Measurements from ENCODE around the gene ACADSB.

The ACADSB gene

DNA sequence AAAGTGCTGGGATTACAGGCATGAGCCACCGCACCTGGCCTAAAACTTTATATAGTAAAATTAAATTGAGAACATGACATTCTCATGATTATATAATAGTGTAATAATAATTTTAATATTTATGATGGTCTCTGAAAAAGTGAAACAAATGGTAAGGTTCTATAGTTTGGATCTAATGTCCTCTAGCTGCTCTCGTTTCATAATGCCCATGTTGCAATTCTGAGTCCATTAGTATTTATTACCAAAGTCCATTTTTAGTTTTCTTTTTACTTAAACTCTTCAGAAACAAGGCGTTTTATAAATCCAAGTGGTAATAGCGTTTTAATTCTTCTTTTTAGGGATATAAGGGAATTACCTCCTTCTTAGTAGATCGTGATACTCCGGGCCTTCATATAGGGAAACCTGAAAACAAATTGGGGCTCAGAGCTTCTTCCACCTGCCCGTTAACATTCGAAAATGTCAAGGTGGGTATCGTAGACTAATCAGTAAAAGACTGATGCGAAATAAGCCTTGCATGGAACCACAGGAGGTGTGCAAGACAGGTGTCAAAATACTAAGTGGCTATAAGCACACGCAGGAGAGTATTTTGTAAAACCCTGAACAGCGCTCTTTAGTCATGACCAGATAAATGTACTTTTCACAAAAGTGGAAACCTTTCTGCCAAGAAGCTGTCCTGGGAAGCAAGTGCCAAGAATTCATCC is 34.1 kb downstream of the ACADSB start:
- FAIRE-seq, result no peak

DNA sequence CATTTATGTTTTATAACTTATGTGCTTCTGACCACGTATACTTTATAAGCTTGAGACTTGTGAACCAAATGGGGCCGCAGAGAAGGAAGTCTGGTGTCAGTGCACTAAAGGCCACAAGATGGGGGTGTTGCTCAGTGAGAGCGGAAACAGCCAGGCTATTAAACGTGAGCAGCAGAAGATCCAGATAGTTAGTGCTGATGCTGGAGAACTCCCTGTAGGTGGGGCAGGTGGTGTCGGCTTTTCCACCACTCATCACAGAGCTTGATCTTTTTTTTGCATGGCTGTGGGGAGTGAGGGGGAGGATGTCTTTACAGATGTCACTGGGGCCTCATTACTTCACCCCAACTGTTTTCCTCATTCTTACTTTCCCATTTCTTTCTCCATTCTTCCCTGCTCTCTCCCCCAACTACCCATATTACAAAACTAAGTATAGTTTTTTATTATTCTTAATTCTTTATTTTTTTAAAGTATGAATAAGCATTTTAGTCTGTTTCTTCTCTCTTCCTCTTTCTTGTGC is 34.7 kb downstream of the ACADSB start:
- FAIRE-seq, result no peak

DNA sequence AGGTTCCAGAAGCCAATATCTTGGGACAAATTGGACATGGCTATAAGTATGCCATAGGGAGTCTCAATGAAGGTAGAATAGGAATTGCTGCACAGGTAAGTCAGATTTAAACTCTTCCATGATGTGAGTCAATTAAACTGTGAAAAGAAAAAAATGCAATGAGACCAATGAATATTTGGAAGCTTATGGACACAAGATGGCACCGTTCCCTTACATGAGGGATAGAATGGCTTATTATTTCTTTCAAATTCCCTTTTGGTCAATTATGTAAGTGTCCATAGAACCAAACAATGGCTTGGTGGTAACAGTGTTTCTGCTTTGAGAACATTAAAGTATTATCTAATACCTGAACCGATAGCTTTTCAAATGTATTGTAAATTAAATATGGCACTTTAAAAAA is 35.6 kb downstream of the ACADSB start:
- FAIRE-seq, result no peak

DNA sequence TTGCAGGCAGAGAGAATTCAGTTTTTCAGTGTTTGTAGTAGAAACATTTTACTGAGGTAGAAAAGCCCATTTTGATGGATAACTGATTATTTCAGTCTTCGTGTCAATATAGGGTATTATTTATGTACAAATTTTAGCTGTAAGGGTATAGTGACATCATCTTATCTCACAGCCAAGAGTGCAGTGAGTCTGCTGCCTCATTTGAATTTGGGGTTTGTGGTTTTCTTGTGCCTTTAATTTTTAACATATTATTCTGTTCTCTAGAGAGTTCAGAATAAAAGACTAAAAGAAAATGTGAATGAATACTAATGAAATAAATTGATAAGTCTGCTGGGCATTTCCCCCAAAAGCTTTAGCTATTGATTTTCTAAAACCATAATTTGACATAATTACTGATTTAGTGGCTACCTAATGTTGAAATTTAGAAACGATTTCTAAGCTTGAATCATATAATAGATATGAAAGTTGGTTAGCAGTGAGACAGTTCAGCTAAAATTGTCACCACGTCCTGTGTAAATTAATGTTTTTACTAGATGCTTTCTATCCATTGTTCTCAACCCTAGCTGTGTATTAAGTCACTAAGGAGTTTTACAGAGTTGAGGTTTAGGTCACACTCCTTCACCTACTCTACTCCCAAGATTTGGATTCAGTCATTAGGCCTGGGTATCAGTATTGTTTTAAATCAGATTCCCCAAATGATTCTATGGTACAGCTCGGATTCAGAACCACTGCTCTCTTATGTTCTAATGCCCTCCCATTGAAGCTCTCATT is 37.3 kb downstream of the ACADSB start:
- FAIRE-seq, result no peak

DNA sequence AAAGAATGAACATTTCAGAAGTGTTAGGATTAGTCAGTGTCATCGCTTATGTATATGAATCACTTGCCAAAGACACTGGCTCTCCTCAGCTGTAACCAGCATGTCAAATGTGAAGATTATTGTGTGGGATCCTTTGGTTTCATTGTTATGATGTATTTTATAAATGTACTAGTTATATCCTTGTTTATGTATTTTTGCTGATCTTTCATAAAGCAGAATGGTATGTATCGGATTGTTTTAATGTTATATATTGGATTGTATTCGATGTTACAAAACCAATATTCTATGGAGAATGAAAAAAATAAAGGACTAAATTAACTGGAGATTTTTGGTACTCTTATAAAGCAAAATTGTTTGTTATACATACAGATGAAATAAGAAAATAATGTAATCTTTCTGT is 49.2 kb downstream of the ACADSB start:
- FAIRE-seq, result no peak

DNA sequence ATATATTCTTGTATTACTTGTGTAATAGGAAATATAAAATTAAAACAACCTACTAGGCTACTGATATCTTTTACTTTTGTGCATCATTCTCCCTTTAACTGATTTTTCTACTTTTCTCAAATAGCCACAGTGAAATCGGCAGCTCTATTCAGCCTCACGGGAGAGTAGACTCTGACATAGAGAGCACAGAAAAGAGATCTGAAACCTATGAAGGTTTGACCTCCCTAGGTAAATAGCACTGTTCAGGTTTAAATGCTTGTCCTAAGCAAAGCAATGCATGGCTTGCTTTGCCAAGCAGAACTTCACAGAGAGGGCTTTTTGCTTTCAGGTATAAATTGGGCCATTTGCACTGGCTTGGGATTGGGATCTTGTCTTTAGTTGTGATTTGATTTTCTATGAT is 53.1 kb downstream of the ACADSB start:
- FAIRE-seq, result no peak

DNA sequence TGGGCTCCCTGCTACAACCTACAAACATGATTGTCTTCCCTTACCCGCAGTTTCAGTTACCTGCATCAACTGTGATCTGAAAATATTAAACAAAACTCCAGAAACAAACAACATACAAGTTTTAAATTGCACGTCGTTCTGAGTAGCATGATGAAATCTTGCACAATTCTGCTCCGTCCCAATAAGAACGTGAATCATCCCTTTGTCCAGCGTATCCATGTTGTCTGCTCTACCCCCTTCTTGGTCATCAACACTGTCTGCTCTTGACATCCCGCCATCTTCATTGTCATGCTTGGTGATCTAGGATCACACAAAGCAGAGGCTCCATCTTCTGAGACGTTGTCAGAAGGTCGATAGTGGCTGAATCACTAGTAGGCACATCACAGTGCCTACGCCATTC is 53.9 kb downstream of the ACADSB start:
- no peak for FAIRE-seq

DNA sequence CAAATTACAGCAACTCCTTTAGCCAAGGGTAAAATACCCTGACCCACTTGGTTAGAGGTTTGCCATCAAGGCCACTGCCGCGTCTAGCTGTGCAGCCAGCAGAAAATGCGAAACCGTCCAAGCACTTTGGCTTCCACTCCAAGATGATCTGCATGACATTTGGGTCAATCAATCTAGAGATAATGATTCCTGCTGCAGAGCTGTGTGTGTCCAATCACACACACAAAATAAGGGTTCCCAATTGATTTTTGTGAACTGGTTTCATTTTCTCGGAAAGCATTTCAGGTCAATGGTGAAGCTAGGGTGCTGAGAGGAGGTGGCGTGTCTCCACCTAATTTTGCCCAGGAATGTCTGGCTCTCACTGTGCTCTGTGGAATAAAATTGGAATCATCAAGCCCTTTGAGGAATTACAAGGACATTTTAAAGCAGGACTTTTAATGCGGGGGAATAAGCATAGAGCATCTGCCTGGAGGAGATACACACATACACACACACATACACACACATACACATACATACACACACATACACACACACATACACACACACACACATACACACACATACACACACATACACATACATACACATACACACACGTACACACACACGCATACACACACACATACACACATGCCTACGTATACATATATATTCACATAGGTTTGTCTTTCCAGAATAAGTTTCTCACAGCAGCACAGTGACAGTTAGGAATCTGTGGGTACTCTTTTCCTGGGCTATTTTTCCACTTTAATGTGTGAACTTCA is 59.5 kb downstream of the ACADSB start:
- no peak for FAIRE-seq

DNA sequence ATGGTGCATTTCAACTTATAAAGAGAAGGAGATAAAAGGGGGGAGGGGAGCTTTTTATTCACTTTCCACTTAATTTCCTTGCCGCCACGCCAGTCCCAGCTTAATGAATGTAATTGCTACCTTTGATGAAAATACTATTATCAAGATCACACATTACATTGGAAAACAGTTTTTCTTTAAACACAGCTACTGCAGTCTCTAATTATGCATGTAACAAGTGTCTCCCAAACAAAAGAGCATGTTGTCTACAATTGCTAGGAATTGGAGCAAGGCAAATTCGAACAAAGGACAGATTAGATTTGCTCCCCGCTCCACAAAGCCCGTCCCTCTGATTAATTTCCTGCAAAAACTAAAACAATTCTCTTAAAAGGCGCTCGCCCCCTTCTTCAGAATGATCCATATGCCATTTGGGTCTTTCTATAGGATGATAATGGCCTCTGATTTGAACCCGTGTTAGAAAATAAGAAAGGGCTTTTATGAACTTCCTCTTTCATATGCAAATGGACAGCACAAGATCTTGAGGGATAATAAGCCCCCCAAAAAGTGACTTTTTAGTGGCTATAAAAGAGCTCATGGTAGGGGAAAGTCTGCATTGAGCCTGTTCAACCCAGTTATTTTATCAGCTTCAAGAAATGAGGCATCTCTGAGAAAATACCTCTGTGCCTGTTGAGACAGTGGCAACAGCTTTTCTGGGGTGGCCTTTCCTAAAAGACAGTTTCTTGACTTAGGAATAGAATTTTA is 60.6 kb downstream of the ACADSB start:
- no peak for FAIRE-seq

DNA sequence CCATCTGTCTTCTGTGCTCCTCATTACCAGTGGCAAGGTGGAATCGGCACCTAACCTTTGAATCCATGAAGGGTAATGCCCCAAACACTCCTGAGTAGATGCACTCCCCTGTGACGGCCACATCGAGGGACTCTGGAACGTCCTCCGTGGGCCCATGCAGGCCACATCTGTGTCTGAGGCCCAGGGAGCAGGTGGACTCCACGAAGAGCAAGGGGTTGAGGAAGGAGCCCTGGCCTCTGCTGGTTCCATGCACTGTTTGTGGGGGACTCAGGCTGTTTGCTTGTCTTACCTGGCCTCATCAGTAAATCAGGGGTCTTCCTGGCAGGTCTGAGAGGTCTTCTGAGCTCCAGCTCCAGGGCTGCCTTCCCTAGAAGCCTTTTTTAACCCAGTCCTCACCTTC is 64.4 kb downstream of the ACADSB start:
- FAIRE-seq, result no peak

DNA sequence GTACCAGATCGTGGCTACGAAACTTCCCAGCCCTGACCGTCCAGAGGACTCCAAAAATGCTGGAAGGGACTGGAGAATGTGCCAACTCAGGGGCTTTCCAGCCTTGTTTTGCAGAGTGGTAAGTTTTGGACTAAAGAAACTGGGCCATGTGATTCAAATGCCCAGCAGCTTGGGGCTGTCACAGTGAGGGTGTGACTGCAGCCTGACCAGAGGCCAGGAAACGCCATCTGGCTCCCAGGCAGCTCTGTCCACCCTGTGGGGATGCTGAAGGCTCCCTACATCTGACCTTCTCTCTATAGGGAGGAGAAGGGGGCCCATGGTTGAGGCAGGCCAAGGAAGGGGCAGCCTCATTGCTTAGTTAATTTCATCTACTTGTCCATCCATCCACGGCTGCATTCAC is 65.4 kb downstream of the ACADSB start:
- no peak for FAIRE-seq

DNA sequence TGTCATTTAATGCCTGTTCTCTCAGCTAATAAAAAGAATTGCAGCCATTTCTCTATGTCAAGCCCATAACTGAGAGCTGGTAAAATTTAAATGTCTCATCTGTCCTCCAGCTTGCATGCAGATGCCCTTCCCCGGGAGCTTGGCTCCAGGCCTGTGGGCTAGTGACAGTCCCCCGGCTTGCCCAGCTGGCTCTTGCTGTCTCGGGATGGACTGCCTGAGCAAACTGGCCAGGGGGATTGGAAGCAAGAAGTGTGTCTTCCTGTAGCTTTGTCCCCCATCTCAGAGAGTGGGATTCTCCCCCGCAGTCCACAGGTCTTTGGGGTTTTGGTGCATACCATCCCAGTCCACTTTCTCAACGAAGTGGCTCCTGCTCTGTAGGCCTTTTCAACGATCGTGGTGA is 73.1 kb downstream of the ACADSB start:
- no peak for FAIRE-seq

DNA sequence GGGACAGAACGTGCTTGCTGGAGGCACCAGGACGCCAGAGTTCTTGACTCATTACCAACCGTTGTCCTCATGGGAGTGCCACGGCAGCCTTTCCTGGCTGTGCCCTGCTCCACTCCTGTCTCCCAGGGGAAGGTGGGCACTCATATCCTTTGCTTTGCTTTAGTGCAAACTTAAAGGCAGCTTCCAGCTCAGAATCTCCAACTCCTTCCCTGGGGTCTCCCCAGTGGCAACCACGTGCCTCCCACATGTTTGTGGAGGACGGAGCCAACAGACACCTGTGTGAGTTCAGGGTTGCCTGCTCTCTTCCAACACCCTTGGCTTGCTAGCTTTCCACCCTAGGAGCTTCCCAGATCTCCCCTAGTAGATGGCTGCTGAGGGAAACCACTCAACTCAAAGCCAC is 75.0 kb downstream of the ACADSB start:
- FAIRE-seq, result no peak

DNA sequence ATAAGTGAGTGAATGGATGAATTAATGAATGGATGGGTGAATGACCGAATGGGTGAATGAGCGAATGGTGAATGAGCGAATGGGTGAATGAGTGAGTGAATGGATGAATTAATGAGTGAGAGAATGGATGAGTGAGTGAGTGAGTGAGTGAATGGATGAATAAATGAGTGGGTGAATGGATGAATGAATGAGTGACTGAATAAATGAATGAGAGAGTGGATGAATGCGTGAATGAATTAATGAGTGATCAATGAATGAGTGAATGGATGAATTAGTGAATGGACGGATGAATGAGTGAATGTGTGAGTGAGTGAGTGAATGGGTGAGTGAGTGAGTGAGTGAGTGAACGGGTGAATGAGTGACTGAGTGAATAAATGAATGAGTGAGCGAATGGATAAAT is 77.5 kb downstream of the ACADSB start:
- no peak for FAIRE-seq

DNA sequence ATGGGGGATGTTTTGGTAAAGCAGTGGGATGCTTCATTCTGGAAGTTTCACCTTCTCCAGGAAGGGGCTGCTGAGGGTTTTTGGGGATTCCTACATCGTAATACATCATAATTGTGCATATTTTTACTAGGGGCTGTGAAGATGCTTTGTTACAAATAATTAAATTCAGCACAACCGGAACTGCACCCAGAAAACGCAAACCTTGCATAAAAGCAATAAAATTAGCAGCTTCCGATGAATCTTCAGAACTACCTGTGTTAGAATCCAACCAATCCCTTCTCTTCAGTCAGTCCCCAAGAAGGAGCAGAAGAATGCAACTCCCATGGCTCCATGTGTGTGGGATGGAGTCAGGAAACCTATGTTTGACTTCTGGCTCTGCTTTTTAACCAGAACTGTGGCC is 78.5 kb downstream of the ACADSB start:
- no peak for FAIRE-seq

DNA sequence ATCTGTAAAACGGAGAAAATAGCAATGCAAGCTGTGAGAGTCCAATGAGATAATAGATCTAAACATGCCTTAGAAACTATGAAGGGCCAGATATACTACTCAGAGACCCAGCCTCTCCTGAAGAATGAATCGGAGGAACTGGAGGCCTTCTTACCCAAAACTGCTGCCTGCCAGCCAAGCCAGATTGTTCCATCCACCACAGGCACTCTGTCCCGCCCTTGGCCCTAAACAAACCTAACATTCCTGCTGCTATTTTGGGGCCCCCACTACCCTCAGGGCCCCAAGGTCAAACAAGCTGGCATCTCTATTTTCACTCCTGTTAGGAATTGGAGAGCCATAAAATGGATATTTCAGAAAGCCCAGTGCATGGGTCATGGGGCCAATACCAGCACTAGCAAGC is 79.0 kb downstream of the ACADSB start:
- no peak for FAIRE-seq

DNA sequence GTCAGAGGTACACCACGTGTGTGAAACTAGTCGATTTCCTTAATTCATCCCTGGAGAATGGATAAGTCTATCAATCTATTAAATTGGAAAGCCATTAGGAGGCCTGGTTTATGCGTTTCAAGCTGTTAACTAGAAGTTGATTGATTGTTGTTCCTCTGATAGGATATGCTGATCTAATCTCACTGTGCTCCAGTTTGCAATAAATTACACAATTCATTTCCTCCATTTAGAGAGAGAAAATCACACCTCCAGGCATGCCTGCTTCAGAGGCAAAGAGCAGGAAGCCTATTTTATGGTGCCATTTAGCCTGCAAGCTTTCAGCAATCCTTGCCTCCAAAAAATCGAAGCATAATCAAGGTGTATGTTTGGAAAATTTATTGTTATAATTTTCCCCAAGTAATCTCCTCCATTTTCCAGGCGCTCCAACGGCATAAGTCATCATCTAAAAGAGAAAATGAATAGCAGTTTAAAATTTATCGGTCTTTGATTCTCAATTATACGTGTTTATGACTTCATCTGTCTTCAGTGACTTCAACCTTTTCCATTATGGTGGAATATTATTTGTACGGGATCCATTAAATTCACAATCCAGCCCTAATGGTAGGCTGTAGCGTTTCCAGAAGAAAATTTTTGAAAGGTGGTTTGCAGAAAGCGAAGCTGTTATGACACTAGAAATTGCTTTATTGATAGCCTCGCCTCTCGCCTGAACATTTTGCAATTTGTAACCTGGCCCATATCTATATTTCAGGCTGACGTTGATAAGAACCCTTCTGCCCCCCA is 84.0 kb downstream of the ACADSB start:
- no peak for FAIRE-seq

DNA sequence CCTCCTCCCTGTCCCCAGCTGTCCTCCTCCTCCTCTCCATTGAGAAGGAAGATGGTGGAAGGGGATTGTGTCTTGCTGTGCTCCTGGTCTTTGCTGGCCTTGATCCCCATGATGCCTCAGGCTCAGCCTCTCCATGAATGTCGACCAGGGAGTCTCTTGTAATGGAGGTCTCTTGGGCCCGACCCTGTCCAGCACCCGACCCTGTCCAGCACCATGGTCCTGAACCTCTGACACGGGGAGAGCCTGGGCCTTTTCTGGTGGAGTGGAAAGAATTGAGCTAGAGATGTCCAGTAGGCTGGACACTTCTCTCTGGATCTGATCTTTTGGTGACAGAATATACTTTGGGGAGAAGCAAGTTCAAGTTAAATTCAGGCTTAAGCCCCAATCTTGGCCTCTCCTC is 84.7 kb downstream of the ACADSB start:
- no peak for FAIRE-seq

DNA sequence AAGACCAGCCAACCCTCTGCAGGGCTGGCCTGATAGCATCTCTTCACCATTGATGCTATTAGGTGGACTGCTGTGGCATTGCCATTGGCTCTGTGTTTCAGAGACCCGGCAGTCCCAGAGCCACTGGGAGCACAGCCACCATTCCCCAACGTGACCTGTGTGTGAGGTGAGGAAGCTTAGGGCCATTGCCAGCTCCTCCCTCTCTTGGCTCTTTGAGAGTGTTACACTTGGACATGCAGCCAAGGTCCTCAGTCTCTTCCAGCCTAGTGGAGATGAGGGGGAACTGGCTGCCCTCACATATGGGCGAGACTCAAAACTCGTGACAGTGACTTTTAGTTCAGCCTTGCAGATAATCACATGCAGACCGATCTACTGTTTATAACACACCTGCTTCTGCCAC is 87.6 kb downstream of the ACADSB start:
- FAIRE-seq, result no peak

DNA sequence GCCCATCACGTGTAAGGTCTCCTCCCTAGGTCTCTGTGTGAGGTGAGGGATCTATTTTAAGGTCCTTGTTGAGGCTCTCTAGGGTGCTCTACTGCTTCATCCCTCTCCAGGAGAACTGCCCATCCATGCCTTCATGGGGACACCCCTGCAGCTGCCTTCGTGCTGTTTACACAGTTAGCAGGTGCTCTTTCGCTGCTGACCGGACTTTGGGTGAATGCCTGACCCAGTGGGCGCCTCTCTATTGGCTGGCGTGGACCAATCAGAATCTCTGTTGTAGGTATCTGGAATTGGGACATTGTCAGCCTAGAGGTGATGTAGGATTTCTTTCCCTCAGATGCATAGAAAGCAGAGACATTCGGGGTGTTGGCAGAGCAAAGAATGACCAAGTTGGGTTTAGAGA is 88.2 kb downstream of the ACADSB start:
- no peak for FAIRE-seq

DNA sequence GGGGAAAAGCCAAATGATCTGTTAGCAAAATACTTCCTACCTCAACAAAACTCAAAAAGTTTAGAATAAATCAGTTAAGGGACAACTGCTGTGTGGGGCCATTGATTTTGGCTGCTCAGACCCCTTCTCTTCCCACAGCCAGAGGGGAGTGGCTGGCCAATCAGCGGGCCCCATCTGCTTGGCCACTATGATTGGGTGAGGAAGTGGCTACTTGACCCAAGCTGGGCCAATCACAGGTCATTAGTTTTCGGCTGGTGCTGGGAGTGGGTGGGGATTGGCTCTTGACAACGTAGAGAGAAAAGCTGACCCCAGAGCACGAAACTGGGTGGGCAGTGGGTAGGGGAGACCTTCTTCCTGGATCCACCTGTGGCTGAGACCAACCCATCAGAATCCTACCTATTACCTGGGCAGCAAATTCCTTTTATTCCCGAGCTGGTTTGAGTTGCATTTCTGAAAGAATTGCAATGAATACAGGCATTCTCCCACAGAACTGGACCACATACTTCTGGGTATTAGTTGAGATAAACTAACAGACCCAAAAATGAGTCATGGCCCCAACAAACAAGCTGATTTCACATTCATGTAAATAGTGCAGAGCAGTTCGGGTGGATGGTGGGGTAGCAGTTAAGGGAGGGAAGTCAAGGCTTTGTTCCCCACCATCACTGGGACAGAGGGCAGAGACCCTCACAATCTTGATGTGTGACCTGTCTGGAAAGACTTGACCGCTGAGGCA is 91.4 kb downstream of the ACADSB start:
- no peak for FAIRE-seq

All from colon (tissue), 2 donors.